ENCODE results near the gene UBAP1L.

DNA sequence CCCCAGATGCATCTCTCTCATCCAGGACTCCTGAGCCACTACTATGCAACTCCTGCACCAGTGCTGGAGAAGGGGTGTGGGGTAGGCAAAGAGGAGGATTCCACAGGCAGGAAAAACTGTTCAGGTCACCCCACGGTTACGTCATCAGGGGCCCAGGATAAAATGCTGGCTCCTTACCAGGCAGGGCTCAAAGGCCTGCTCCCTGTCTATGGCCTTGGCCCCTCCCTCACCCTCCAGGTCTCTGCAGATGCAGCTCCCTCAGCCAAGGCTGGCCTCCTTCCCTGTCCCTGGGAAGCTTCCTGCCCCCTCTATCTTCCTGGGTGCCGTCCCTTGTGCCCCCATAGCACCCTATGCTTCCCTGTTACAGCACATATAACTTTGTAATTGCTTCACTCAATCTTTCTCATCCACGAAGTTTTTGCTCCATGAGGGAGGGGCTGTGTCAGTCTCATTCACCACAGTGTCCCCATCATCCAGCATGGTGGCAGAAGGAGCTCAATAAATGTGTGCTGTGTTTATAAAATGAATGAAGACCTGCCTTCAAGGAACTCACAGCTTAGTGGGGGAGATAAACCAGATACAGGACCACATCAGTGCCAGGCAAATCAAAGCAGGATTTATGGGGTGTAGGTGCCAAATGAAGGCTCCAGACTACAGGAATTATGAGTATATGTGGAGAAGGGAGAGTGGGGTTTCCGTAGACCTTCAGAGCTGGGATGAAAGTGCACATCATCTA, 19.8 kb downstream of the UBAP1L start:
- TF ChIP-seq, protein P1, sequence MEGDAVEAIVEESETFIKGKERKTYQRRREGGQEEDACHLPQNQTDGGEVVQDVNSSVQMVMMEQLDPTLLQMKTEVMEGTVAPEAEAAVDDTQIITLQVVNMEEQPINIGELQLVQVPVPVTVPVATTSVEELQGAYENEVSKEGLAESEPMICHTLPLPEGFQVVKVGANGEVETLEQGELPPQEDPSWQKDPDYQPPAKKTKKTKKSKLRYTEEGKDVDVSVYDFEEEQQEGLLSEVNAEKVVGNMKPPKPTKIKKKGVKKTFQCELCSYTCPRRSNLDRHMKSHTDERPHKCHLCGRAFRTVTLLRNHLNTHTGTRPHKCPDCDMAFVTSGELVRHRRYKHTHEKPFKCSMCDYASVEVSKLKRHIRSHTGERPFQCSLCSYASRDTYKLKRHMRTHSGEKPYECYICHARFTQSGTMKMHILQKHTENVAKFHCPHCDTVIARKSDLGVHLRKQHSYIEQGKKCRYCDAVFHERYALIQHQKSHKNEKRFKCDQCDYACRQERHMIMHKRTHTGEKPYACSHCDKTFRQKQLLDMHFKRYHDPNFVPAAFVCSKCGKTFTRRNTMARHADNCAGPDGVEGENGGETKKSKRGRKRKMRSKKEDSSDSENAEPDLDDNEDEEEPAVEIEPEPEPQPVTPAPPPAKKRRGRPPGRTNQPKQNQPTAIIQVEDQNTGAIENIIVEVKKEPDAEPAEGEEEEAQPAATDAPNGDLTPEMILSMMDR (IDR thresholded peaks at IDR 0.05; ENCODE audit: borderline replicate concordance, extremely low read depth, low read length, poor library complexity, severe bottlenecking) = no peak
- no peak for TF ChIP-seq EZH2 (IDR thresholded peaks at IDR 0.05; ENCODE audit: borderline replicate concordance, low read depth, low read length, severe bottlenecking)
